Activated T-cell treated with anti-CD3 and anti-CD28 coated beads, Interleukin-2, amount 50 U/mL, for 4 hours (primary cell): Measurements from ENCODE around the gene TMEM184B. TPM values are rescaled to one million over a fixed set of nuclear protein-coding genes. Genes with fewer than 3 reads are reported as not detected.

Experiments
- ATAC-seq, 2 donors: fragments of 200-7000 bp; cut with Tn5 transposase; one replicate each; pipeline ENCODE4 v1.10.0; 2021
- DNase-seq: peaks from one replicate; pipeline ENCODE4 v3.0.0-alpha.2; 2020
- H3K27me3 Mint-ChIP-seq: one replicate; pipeline ENCODE4 v1.8.0; 2021; ENCODE audit warnings: low read depth, mixed read lengths
- H3K36me3 Mint-ChIP-seq: one replicate; pipeline ENCODE4 v1.8.0; 2022; ENCODE audit warnings: mixed read lengths; ENCODE audit not compliant: insufficient read depth
- H3K4me1 Mint-ChIP-seq: one replicate; pipeline ENCODE4 v1.8.0; 2021; ENCODE audit warnings: low read depth, mixed read lengths
- H3K4me3 Mint-ChIP-seq: one replicate; pipeline ENCODE4 v1.8.0; 2021; ENCODE audit warnings: mild to moderate bottlenecking, moderate library complexity, mixed read lengths
- H3K9me3 Mint-ChIP-seq: one replicate; pipeline ENCODE4 v1.8.0; 2021; ENCODE audit warnings: mixed read lengths
- total RNA-seq, 3 donors: library from RNA; stranded (reverse); gene quantifications; one replicate each; pipeline ENCODE4 v1.2.1, GENCODE V29; 2021

Gene TMEM184B
- total RNA-seq, 3 donors from 2014 or later, result 26.5 to 33.5 (median 27.8) TPM

DNA sequence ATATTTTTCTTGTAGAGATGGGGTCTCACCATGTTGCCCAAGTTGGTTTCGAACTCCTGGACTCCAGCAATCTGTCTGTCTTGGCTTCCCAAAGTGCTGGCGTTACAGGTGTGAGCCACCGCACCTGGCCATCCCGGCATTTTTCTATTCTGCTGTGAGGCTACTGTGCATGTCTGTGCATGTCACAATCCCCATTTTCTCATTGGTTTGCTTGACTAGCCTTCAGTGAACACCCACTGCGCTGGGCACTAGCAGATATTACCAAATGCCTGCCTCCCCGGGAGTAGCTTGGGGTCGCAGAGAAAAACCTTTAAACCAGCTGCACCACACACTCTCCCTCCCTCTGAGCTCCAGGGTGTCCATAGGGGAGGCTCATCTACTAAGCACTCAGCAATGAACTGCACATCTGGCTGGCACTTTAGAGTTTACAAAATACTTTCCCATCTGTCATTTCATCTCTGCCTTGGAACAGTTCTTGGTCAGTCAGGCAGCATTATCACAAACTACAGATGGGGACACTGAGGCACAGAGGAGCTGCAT is 39.5 kb upstream of the TMEM184B start:
- Mint-ChIP-seq H3K4me1 (peaks cover 60% of the 10 kb centered on the region), H3K9me3 (no peaks in the 10 kb centered on the region)
- ATAC-seq, result no peak

DNA sequence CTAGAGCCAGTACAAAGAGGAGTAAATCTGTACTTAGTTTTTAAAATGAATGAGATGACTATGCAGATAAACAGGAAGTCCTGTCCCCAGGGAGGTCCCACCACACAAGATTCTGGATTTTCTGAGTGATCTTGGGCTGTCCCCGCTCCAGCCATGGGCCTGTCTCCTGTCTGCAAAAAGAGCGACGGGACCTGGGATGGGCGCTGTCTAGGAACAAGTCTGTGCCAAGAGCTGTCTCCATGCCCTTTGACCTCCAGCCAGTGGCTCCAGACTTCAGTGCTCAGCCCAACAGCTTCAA is 38.5 kb upstream of the TMEM184B start:
- Mint-ChIP-seq H3K36me3 (peaks cover 10% of the 10 kb centered on the region), H3K4me1 (peaks cover 64% of the 10 kb centered on the region), H3K9me3 (no peaks in the 10 kb centered on the region), H3K4me3 (no peak overlapping the region), H3K27me3 (no peaks in the 10 kb centered on the region)
- no peak for DNase-seq
- ATAC-seq, result no peak

More for the DNA sequence above, 39.5 kb upstream of the TMEM184B start:
- no peak overlapping the region for H3K4me3 Mint-ChIP-seq
- H3K36me3 Mint-ChIP-seq, result peaks cover 10% of the 10 kb centered on the region
- H3K27me3 Mint-ChIP-seq, result no peaks in the 10 kb centered on the region
- no peak for DNase-seq

GRCh38 chr22:38310518-38311322 is 37.9 kb upstream of the TMEM184B start:
- peaks cover 67% of the 10 kb centered on the region for H3K4me1 Mint-ChIP-seq
- peaks cover 10% of the 10 kb centered on the region for H3K36me3 Mint-ChIP-seq
- H3K9me3 Mint-ChIP-seq, result no peaks in the 10 kb centered on the region
- DNase-seq (no peak), ATAC-seq (no peak)
- H3K4me3 Mint-ChIP-seq, result no peak overlapping the region
- H3K27me3 Mint-ChIP-seq, result no peaks in the 10 kb centered on the region

DNA sequence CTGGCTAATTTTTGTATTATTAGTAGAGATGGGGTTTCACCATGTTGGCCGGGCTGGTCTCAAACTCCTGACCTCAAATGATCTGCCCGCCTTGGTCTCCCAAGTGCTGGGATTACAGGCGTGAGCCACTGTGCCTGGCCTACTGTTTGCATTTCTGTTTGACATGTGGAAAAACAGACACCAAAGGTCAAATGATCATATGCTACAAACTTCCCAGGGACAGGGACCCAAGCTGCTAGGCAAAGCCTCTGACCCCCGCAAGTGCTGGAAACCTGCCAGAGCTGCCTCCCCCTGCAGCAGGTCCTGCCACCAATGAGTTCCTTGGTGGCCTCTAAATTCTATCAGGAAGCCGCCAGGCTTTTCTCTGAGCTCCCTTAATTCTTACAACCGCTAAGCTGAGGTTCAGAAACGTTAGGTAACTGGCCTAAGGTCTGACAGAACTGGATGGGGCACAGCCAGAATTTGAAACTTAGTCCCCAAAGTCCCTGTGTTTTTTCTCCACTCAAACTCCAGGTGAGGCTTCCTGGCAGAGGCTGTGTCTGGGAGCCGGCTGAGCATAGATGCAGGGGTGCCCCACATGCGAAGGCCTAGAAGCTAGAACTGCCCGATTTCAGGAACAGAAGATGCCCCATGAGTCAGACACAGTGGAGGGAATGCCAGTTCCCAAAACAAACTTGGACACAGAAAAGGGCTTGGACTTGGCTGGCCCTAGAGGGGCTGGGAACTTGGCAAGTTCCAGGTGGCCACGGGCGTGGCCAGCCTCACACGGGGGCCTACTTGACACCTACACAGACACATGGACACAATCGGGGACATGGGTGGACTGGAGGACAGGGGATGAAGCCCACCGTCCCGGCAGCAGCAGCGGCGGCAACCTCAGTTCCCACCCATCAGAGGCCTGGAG is 37.1 kb upstream of the TMEM184B start:
- H3K4me3 Mint-ChIP-seq, result no peak overlapping the region
- peaks cover 10% of the 10 kb centered on the region for H3K36me3 Mint-ChIP-seq
- DNase-seq (no peak), ATAC-seq (no peak)
- no peaks in the 10 kb centered on the region for H3K9me3 Mint-ChIP-seq
- H3K27me3 Mint-ChIP-seq, result no peaks in the 10 kb centered on the region
- peaks cover 65% of the 10 kb centered on the region for H3K4me1 Mint-ChIP-seq

DNA sequence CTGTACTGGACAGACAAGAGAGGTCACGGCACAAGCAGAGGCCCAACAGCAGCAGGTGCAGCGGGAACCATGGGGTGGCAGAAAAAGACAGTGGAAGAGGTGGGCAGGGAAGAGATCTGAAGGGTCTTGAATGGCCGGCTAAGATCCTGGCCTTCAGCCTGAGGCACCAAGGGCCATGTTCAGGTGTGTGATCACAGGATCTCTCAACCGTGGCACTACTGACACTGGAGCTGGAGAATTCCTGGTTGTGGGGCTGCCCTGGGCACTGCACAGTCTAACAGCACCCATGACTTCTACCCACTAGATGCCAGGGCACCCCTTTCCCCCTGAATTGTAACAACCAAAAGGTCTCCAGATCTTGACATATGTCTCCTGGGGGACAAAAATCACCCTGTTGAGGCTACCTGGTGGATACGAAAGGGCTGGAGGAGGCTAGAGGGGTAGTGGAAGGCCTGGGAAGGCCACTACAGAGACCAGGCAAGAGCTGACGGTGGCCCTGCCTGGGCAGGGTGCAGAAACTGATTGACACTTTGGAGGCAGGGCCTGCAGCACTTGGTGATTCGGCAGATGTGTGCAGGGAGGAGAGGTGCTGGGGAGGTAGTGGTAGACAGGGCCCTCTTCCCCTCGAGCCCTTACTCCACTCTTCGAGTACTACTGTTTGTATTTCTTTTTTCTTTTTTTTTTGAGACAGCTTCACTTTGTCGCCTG is 36.1 kb upstream of the TMEM184B start:
- Mint-ChIP-seq H3K4me1 (peaks cover 61% of the 10 kb centered on the region), H3K9me3 (no peaks in the 10 kb centered on the region), H3K4me3 (no peak overlapping the region), H3K36me3 (peaks cover 15% of the 10 kb centered on the region), H3K27me3 (no peaks in the 10 kb centered on the region)
- no peak for DNase-seq
- no peak for ATAC-seq

- DNase-seq, result peak; percentile 38
- peak; percentile 87 to 94 for ATAC-seq
- Mint-ChIP-seq H3K36me3 (peaks cover 25% of the 10 kb centered on the region), H3K27me3 (no peaks in the 10 kb centered on the region), H3K4me3 (peak overlapping the region; percentile 58), H3K4me1 (peaks cover 33% of the 10 kb centered on the region), H3K9me3 (no peaks in the 10 kb centered on the region)
Observed at GRCh38 chr22:38305471-38306448, 33.0 kb upstream of the TMEM184B start.

DNA sequence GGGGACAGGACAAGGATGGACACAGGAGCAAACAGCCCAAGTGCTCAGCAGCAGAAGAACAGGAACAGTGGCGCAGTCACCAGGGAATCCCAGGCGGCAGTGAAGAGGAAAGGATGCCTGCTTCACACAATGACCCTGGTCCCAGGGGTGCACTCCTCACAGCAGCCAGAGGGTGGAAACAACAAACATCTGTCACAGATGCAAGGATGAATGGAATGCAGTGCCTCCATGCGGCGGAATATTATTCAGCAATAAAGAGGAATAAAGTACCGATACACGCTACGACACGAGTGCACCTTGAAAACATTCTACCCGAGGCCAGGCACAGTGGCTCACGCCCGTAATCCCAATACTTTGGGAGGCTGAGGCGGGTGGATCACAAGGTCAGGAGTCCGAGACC is 31.7 kb upstream of the TMEM184B start:
- ATAC-seq (no peak), DNase-seq (no peak)
- Mint-ChIP-seq H3K9me3 (no peaks in the 10 kb centered on the region), H3K27me3 (no peaks in the 10 kb centered on the region), H3K36me3 (peaks cover 28% of the 10 kb centered on the region), H3K4me1 (peaks cover 32% of the 10 kb centered on the region), H3K4me3 (no peak overlapping the region)

DNA sequence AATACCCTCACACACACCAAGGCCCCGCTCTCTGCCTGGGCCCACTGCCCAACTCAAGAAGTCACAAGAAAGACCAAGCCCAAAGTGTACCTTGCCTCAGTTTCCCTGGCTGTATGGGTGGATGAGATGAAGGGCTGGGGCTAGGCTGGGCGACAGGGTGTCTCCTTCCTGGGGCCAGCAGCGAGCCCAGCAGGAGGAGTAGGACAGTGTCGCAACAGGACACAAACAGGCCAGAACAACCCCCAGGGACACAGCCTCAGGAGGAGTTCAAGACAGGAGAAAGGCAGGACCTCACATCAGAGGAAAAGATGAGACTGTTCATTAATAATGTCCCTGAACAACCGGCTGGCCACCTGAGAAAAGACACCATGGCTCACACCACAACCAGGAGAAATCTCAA is 31.2 kb upstream of the TMEM184B start:
- H3K36me3 Mint-ChIP-seq, result peaks cover 30% of the 10 kb centered on the region
- DNase-seq, result no peak
- H3K4me1 Mint-ChIP-seq, result peaks cover 31% of the 10 kb centered on the region
- no peak overlapping the region for H3K4me3 Mint-ChIP-seq
- no peaks in the 10 kb centered on the region for H3K9me3 Mint-ChIP-seq
- H3K27me3 Mint-ChIP-seq, result no peaks in the 10 kb centered on the region
- no peak for ATAC-seq

DNA sequence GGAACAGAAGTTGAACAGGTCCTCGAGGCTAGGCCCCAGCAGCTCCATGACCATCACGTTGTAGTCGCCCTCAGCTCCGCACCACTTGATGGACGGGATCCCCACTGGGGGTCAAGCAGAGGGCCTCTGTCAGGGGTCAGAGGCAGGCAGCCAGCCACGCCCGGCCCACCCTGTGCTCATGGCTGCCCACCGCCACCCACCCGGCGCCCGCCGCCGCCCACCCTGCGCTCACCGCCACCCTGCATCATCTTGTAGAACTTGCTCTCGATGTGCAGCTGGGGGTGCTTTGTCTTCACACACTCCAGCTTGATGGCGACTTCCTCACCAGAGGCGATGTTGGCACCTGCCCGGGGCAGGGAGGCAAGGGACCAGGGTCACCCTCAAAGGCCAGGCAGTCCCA is 30.1 kb upstream of the TMEM184B start:
- Mint-ChIP-seq H3K27me3 (no peaks in the 10 kb centered on the region), H3K4me1 (peaks cover 23% of the 10 kb centered on the region), H3K36me3 (peaks cover 28% of the 10 kb centered on the region), H3K9me3 (no peaks in the 10 kb centered on the region), H3K4me3 (no peak overlapping the region)
- DNase-seq (no peak), ATAC-seq (no peak)

DNA sequence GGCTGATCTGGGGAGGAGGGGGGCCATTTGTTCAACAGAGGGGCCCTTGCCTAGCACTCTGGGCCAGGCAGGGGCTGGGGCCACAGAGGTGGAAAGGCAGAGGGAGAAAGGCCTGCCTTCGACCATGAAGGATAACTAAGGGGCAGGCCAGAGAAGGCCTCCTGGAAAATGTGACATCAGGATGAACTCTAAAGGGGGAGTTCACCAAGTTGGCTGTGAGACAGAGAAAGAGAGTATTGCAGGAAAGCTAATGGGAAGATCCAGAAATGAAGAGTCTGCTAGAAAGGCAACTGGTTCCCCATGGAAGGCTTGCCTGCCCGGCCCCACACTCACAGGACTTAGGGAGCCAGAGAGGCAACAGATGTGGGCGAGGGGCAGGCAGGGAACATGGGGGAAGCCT is 28.1 kb upstream of the TMEM184B start:
- peaks cover 28% of the 10 kb centered on the region for H3K36me3 Mint-ChIP-seq
- no peak overlapping the region for H3K4me3 Mint-ChIP-seq
- H3K4me1 Mint-ChIP-seq, result peaks cover 15% of the 10 kb centered on the region
- no peaks in the 10 kb centered on the region for H3K27me3 Mint-ChIP-seq
- ATAC-seq, result no peak
- DNase-seq, result no peak
- H3K9me3 Mint-ChIP-seq, result no peaks in the 10 kb centered on the region

DNA sequence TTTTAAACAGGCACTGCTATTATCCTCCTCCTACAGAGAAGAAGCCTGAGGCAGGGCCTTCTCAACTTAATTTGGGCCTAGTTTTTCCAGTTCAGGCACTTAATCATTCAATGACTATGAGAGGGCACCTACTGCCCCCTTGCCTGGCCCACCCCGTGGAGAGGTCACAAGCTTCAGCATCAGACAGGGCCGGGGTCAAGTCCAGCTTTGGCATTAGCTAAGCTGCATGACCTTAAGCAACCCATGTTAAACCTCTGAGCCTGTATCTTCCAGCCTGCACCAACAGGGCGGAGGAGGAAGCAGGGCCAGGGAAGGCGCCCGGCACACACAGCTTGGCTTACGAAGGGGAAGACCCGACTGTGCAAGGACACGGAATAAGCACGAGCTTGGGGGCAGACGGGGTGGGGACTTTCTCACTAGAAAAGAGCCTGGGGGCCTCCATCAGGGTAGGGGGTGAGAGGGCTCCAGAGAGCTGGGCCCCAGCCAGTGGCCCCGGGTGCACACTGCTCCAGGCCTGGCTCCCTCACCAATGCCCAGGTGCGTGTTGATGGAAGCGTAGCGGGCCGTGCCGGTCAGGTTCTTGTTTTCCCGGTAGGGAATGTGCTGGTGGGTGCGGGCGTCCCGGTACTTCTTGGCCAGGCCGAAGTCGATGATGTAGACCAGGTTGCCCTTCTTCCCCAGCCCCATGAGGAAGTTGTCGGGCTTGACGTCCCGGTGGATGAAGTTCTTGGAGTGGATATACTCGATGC is 27.6 kb upstream of the TMEM184B start:
- Mint-ChIP-seq H3K9me3 (no peaks in the 10 kb centered on the region), H3K27me3 (no peaks in the 10 kb centered on the region), H3K36me3 (peaks cover 28% of the 10 kb centered on the region), H3K4me3 (no peak overlapping the region), H3K4me1 (peaks cover 9% of the 10 kb centered on the region)
- DNase-seq, result no peak
- ATAC-seq, result no peak

GRCh38 chr22:38299770-38300102 is 26.9 kb upstream of the TMEM184B start:
- Mint-ChIP-seq H3K36me3 (peaks cover 28% of the 10 kb centered on the region), H3K4me3 (no peak overlapping the region), H3K4me1 (peaks cover 6% of the 10 kb centered on the region), H3K9me3 (no peaks in the 10 kb centered on the region), H3K27me3 (no peaks in the 10 kb centered on the region)
- ATAC-seq (no peak), DNase-seq (no peak)
